ENCODE results near the gene R3HDM4. TPM values are rescaled to one million over a fixed set of nuclear protein-coding genes. Genes with fewer than 3 reads are reported as not detected.

R3HDM4 gene
- total RNA-seq, 1 donor from 2014 or later, result 75.7 TPM

GRCh38 chr19:947707-948539, 34.9 kb upstream of the R3HDM4 start:
- no peak for DNase-seq (ENCODE audit: extremely low read depth, low read depth, low spot score)

- no peak for DNase-seq (ENCODE audit: extremely low read depth, low read depth, low spot score)
These were observed 34.2 kb upstream of the R3HDM4 start for GRCh38 chr19:947090-947706.

- DNase-seq (ENCODE audit: extremely low read depth, low read depth, low spot score), result no peak
These were observed 32.6 kb upstream of the R3HDM4 start for GRCh38 chr19:945401-946252.

- DNase-seq (ENCODE audit: extremely low read depth, low read depth, low spot score), result no peak
These were observed 31.7 kb upstream of the R3HDM4 start for GRCh38 chr19:944663-945241.

- DNase-seq (ENCODE audit: extremely low read depth, low read depth, low spot score), result no peak
These were observed 31.1 kb upstream of the R3HDM4 start for GRCh38 chr19:944171-944567.

- DNase-seq (ENCODE audit: extremely low read depth, low read depth, low spot score), result no peak
These were observed 30.6 kb upstream of the R3HDM4 start for GRCh38 chr19:943551-944170.

GRCh38 chr19:942133-942645, 29.2 kb upstream of the R3HDM4 start:
- DNase-seq (ENCODE audit: extremely low read depth, low read depth, low spot score), result no peak

- no peak for DNase-seq (ENCODE audit: extremely low read depth, low read depth, low spot score)
These were observed 28.5 kb upstream of the R3HDM4 start for GRCh38 chr19:941292-942132.

- no peak for DNase-seq (ENCODE audit: extremely low read depth, low read depth, low spot score)
These were observed 27.7 kb upstream of the R3HDM4 start for GRCh38 chr19:940591-941291.

GRCh38 chr19:939922-940321, 26.9 kb upstream of the R3HDM4 start:
- no peak for DNase-seq (ENCODE audit: extremely low read depth, low read depth, low spot score)

GRCh38 chr19:939439-939838, 26.4 kb upstream of the R3HDM4 start:
- DNase-seq (ENCODE audit: extremely low read depth, low read depth, low spot score), result no peak

- no peak for DNase-seq (ENCODE audit: extremely low read depth, low read depth, low spot score)
These were observed 25.4 kb upstream of the R3HDM4 start for GRCh38 chr19:938233-938923.

GRCh38 chr19:937259-937694, 24.3 kb upstream of the R3HDM4 start:
- DNase-seq (ENCODE audit: extremely low read depth, low read depth, low spot score), result no peak

- no peak for DNase-seq (ENCODE audit: extremely low read depth, low read depth, low spot score)
These were observed 23.1 kb upstream of the R3HDM4 start for GRCh38 chr19:936175-936546.

GRCh38 chr19:934865-935479, 22.0 kb upstream of the R3HDM4 start:
- DNase-seq (ENCODE audit: extremely low read depth, low read depth, low spot score), result peak; percentile 34

- no peak for DNase-seq (ENCODE audit: extremely low read depth, low read depth, low spot score)
These were observed 21.3 kb upstream of the R3HDM4 start for GRCh38 chr19:934197-934840.

GRCh38 chr19:933553-933882, 20.5 kb upstream of the R3HDM4 start:
- no peak for DNase-seq (ENCODE audit: extremely low read depth, low read depth, low spot score)

Data from glomerular endothelial cell (primary cell).